Gastroesophageal sphincter (tissue), 3 donors: ENCODE data around the gene TMEM220.

Experiments used
- CTCF ChIP-seq, 4 experiments: fragments of 200-600 bp in 2 of 4; fragments of 450-650 bp in 2 of 4; sonication (generic) in 1 of 4; IDR thresholded peaks; one replicate each; pipeline ENCODE4 v1.5.1; 2017 to 2019; ENCODE audit warnings: antibody characterized with exemption in 4 of 4, mild to moderate bottlenecking in 2 of 4, moderate library complexity in 2 of 4
- POLR2A ChIP-seq, 2 donors: fragments of 450-650 bp; IDR thresholded peaks; one replicate each; pipeline ENCODE4 v1.6.1; 2017; ENCODE audit warnings: antibody characterized with exemption in 2 of 2, mild to moderate bottlenecking in 2 of 2, moderate library complexity in 1 of 2
- POLR2AphosphoS5 ChIP-seq: sonication (generic); formaldehyde crosslinking; IDR thresholded peaks from one replicate; pipeline ENCODE4 v1.6.1; 2017; ENCODE audit warnings: antibody characterized with exemption

- TF ChIP-seq POLR2AphosphoS5 (no peak), CTCF (IDR thresholded peaks at IDR 0.05) (no peak), POLR2A (IDR thresholded peaks at IDR 0.05) (no peak)
These were observed 32.2 kb upstream of the TMEM220 start for GRCh38 chr17:10762037-10762436.
